HG03175 (cell line): ENCODE measurements around the gene DNASE2.
"Not testable (repeated sequence)": the region's sequence is repeated elsewhere in the genome, so short reads cannot be mapped to it uniquely, and the experiment has no call there.

Source experiments
- ATAC-seq: cut with Tn5 transposase; IDR thresholded peaks from one replicate; pipeline ENCODE4 v1.9.1; 2021; ENCODE audit warnings: mild to moderate bottlenecking, moderate library complexity; ENCODE audit not compliant: unreplicated experiment

Gene DNASE2

DNA sequence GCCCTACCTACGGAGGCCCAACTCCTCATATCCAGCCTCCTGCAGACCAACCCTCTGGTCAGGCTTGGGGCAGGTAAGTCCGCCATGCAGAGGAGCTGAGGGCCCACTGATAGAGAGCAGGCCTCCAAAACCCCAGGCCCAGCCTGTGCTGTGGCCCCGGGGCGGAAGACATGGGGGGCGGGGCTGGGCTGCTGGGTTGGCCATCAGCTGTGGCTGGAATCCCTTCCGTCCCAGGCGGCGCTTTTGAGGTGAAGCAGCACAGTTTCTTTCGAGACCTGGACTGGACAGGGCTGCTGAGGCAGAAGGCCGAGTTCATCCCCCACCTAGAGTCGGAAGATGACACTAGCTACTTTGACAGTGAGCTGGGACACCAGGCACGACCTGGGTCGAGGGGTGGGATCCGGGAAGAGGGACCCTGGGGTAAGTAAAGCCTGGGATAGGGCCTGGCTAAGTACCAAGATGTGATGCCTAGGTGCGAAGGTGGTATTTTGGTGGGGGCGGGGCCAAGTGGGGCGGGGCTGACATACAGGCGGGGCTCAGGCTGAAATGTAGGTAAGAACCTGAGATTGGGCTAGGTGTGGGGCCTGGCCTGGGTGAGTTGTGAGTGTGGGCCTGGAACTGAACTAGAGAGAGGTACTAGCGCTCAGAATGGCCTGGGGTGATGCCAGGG is 15.4 kb downstream of the DNASE2 start:
- ATAC-seq = no peak

GRCh38 chr19:12864721-12865715 is 16.2 kb downstream of the DNASE2 start:
- ATAC-seq = no peak

GRCh38 chr19:12864143-12864542 is 17.1 kb downstream of the DNASE2 start:
- ATAC-seq = no peak

DNA sequence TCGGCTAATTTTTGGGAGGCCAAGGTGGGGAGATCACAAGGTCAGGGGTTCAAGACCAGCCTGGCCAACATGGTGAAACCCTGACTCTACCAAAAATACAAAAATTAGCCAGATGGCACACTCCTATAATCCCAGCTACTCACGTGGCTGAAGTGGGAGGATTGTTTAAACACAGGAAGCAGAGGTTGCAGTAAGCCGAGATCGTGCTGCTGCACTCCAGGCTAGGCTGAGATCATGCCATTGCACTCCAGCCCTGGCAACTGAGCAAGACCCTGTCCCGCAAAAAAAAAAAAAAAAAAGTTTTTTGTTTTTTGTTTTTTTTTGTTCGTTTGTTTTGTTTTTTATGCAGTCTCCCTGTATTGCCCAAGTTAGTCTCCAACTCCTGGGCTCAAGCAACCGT is 21.7 kb downstream of the DNASE2 start:
- no peak for ATAC-seq

- ATAC-seq = no peak
Measured at GRCh38 chr19:12858041-12858928, 23.0 kb downstream of the DNASE2 start.

DNA sequence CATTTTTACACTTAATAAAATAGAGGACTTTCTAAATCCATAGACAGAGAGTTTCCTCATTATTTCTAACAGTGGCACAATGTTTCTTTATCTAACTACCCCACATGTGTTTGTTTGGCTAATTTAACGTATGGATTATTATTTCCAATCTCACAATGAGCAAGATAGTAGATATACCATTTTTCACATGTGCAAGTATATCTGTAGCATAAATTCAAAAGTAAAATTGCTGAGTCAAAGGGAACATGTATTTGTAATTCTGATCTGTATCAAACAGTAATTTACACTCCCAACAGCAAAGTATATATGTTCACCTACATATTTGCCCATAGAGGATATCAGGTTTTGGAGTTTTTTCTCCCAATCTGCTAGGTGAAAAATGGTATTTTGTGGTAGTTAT is 24.6 kb downstream of the DNASE2 start:
- no peak for ATAC-seq

DNA sequence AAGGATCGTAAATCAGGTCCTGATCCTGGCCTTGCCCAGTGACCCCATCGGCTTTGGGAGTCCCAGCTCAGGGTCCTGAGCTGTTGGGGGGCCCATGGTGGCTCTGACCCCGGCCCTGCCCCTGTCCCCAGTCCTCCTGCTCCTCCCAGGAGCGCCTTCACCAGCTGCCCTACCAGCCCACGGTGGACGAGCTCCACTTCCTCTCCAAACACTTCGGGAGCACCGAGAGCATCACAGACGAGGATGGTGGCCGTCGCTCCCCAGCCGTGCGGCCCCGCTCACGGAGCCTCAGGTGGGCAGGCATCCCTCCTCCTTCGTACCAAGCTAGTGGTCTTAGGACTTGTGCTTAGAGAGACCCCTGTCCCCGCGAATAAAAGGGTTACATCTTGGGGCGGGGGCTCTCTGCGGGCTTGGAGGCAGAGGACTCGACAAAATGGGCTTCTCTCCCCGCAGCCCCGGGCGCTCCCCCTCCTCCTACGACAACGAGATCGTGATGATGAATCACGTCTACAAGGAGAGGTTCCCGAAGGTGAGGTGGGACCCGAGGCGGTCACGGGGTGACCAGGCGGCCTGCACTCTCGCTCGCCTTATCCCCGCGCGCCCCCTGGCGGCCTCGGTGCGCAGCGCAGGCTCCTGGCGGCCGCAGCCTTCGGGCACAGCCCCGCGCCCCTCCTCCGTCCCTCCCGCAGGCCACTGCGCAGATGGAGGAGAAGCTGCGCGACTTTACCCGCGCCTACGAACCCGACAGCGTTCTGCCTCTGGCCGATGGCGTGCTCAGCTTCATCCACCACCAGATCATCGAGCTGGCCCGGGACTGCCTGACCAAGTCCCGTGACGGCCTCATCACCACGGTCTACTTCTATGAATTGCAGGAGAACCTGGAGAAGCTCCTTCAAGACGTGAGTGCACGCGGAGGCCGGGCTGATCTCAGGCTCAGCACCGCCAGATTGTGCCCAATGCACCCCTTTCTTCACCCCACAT is 33.8 kb downstream of the DNASE2 start:
- ATAC-seq = no peak

- not testable (repeated sequence) for ATAC-seq
Measured at GRCh38 chr19:12846613-12847012, 34.6 kb downstream of the DNASE2 start.

GRCh38 chr19:12843999-12844732 is 37.1 kb downstream of the DNASE2 start:
- no peak for ATAC-seq

DNA sequence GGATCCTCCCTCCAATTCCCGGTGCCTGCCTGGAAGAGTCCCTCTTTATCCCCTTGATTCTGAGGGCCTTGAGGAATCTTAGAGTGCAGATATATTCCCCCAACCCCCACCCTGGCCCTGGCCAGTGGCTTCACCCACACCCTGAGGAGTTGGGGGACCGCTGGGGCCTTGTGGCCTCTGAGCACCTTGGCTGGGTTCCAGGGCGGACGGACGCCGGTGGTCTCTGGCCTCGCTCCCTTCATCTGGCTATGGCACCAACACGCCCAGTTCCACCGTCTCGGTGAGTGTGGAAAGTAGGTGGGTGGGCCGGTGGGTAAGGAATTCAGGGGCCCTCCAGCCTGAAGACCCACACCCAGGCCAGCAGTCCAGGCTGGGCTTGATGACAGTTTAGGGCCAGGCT is 37.9 kb downstream of the DNASE2 start:
- no peak for ATAC-seq

DNA sequence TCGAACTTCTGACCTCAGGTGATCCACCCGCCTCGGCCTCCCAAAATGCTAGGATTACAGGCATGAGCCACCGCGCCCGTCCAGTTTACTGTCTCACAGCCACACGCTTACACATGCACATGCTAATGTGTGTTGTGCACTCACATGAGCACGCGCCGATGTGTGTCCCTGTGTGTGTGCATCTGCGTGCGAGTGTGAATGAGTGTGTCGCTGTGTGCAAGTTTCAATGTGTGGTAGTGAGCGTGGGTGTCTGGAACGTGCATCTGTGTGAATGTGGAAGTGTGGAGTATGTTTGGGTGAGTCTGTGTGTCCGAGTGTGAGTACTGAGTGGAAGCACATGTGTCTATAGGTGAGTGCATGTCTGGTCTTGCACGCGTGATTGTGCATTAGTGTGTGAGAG is 38.7 kb downstream of the DNASE2 start:
- ATAC-seq = no peak

- ATAC-seq = no peak
Measured at GRCh38 chr19:12841094-12841493, 40.2 kb downstream of the DNASE2 start.

- ATAC-seq = no peak
Measured at GRCh38 chr19:12840091-12841079, 40.9 kb downstream of the DNASE2 start.

DNA sequence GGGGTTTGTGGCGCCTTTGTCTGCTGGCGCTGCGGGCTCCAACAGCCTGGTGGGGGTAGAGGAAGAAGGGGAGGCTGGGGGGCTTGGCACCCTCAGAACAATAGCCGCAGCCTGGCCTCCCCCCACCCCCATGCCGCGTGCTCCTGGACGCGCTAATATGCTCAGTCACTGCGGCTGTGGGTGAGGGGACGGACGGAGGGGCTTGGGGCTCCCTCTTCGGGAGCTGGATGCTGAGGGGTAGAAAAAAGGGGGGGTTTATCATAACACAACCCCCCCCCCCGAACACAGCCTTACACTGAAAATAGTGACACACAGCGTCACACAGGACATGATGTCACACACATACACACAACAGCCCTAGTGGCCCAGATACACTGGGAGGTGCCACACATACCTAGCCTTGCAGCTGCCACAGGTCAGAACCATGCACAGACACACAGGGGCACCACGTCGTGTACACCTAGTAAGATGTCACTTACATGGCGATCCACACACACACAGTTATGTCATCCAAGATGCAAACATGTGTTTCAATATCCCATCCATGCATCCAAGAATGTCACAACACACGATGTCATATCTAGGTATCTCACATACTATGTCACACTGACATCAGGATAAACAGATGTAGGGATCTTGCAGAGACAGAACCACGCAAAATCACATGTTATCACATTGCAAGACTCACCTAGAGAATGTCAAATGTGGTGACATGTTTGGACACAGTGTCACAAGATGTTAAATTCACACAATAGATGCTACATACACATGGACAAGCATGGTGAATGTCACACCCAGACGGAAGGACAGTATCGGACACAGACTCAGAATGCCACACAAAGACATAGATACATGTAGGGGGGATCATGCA is 42.1 kb downstream of the DNASE2 start:
- no peak for ATAC-seq

- no peak for ATAC-seq
Measured at GRCh38 chr19:12838182-12838885, 42.9 kb downstream of the DNASE2 start, which contains the start of gene MAST1. Gene MAST1, plus strand, starts transcription at chr19:12838515. Its CDS starts 58 bp downstream, at chr19:12838573.

DNA sequence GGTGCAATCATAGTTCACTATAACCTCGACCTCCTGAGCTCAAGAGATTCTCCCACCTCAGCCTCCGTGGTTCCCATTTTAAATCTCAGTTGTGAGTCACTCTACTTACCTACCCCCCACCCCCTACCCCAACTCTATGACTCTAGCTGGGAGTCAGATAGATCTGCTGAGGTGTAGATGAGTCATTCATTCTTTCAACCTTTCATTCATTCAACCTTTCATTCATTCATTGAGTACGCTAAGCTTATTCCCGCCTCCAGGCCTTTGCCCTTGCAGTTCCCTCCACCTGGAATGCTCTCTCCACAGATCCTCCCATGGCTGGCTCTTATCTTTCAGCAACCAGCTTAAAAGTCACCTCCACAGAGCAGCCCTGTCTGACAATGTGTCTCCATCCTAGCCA is 44.0 kb downstream of the DNASE2 start:
- no peak for ATAC-seq
